GM21619 (cell line): ENCODE results near the gene ATP2A2.

Source experiments
- ATAC-seq: cut with Tn5 transposase; IDR thresholded peaks from one replicate; pipeline ENCODE4 v1.9.1; 2021; ENCODE audit not compliant: unreplicated experiment

Gene ATP2A2

GRCh38 chr12:110258466-110258865, 22.6 kb upstream of the ATP2A2 start:
- ATAC-seq, result no peak

- no peak for ATAC-seq
Observed at GRCh38 chr12:110262442-110263388, 18.3 kb upstream of the ATP2A2 start.

- ATAC-seq, result no peak
Observed at GRCh38 chr12:110266381-110266960, 14.6 kb upstream of the ATP2A2 start.

GRCh38 chr12:110266980-110267620, 13.9 kb upstream of the ATP2A2 start:
- ATAC-seq, result no peak

GRCh38 chr12:110269622-110270124, 11.4 kb upstream of the ATP2A2 start:
- ATAC-seq, result no peak

GRCh38 chr12:110270125-110270962, 10.7 kb upstream of the ATP2A2 start:
- no peak for ATAC-seq

GRCh38 chr12:110271015-110271414, 10.0 kb upstream of the ATP2A2 start:
- no peak for ATAC-seq

GRCh38 chr12:110277530-110278254, 3.4 kb upstream of the ATP2A2 start:
- no peak for ATAC-seq

GRCh38 chr12:110278255-110278536, 2.9 kb upstream of the ATP2A2 start:
- no peak for ATAC-seq

- no peak for ATAC-seq
Observed at GRCh38 chr12:110279566-110280375, 1.3 kb upstream of the ATP2A2 start.

GRCh38 chr12:110280392-110280778, 662 bp upstream of the ATP2A2 start:
- peak; percentile 6 for ATAC-seq

GRCh38 chr12:110281549-110282299, 677 bp downstream of the ATP2A2 start:
- ATAC-seq, result peak; percentile 31

- peak; percentile 9 for ATAC-seq
Observed at GRCh38 chr12:110282300-110282860, 1.3 kb downstream of the ATP2A2 start.

GRCh38 chr12:110282956-110283817, 2.1 kb downstream of the ATP2A2 start:
- no peak for ATAC-seq

GRCh38 chr12:110284597-110284996, 3.5 kb downstream of the ATP2A2 start:
- no peak for ATAC-seq

GRCh38 chr12:110286623-110287022, 5.6 kb downstream of the ATP2A2 start:
- ATAC-seq, result no peak

GRCh38 chr12:110287986-110288385, 6.9 kb downstream of the ATP2A2 start:
- no peak for ATAC-seq
